ENCODE measurements around the gene S1PR3.

S1PR3 gene

DNA sequence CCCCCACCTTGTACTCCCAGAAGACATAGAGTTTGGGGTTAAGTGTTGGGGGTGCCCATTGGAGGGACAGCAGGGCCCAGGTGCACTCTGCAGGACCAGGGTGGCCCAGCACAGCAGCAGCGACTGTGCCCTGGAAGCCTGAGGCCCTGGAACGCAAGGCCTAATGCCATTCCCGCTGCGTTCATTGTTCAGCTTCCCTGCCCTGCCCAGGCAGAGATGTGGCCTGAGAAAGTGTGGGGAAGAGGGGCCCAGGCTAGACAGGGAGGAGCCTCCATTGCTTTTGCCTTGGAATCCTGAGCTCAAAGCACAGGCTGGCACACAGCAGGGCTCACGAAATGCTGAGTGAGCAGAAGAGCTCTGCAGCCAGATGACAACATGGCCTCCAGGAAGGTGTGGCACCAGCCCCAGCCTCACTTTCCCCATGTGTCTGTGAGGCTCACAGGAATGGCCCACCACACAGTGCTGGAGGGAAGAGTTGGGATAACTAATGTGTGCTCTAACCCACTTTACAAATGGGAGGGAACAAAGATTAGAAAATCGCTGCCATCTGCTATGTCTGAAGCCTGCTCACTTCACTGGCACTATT is 19.4 kb downstream of the S1PR3 start:
- no peak for DNase-seq

DNA sequence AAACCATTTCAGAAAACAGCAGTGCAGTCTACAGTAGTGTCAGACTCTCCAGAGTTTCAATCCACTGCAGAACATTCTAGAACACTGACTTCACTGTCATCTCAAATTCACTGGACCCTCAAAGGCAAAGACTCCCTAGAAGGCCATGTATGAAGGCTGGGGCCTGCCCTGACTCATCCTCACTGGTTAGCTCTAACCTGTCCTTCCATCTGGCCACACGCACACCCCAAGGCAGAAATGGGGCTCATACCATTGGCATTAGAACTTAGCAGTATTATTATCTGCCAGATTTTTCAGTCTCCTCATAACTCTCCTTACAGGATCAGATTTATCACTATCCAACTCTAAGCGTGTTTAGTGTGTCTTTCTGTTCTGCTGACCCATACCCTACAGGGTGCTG is 20.4 kb downstream of the S1PR3 start:
- DNase-seq, result no peak

DNA sequence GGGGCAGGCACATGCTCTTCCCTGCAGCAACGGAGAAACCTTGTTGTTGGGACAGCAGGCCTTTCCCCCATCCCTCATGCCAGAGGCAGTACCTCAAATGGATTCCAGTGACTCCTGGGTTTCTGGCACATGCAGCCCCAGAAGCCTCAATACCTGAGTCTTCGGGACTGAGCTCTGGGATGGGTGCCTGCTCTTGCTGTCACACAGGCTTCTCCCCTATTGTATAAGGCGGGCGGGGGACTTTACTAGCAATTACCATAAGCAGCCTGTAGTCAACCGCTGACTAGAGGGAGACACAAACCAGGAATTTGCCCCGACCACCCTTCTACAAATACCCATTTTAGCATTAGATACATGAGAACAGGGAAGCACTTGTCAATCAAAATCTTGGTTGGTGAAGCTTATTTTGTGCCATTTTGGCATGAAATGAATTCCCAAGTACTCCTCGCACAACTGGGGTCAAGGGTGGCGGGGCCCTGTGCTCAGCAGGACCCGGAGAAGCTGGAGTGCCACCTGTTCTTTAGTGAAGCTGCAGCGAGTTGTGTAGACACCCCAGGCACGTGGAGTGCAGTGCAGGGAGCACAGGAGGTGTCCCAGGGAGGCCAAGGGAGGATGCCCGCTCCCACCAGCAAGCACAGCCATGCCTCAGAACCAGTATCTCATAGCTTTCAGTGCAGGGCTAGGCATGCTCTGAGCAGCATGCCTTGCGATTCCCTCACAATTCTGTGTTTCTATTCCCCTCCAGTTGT is 21.2 kb downstream of the S1PR3 start:
- no peak for DNase-seq

DNA sequence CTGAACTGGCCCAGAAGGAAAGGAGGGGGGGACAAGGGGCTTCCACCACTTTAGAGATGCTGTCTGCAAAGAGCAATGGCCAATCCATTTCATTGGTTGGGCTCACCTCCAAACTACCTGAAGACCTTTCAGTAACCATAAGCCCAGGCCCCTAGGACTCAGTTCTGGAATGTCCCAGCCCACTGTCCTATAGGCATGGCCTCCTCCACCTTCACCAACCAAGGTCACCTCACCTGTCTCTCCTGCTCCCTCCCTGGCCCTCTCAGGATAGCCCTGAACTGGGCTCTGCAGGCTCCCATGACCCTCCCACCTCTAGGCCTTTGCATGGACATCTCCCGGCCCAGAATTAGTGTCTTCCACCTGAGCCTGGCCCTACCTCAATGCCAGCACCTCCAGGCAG is 22.4 kb downstream of the S1PR3 start:
- DNase-seq, result no peak

DNA sequence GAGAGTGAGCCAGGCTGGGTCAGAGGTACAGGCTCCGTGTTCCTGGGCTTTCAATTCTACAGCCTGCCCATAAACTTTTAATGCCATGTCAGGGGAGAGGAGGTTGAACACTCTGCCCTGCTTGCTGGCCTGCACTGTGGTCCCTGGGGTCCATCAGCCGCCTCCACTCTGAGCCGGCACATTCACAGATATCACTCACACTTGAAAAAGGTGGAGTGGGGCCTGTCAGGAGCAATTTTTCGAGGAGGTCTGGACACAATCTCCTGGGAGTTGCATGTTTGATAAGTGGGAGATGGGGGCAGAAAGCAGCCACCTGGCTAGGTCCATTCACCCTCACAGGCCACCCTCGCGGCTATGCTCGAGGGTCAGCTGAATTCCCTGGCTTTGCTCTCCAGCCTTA is 22.9 kb downstream of the S1PR3 start:
- DNase-seq, result no peak

DNA sequence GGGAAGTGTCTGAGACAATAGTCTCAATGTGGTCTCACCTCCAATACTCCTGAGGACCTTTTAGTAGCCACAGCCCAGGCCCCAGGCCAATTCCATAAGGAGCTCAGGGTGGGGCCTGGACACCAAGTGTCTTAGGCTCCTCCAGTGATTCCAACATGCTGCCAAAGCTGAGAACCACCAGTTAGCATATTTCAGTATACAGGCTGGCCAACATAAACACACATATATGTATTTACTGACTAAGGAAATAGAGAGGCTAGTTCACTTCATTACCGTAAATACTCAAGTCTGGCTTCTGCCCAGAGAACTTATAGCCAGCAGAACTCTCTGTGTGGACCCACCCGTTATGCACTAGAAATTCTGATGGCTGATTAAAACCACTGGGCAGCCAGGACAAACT is 24.1 kb downstream of the S1PR3 start:
- no peak for DNase-seq

DNA sequence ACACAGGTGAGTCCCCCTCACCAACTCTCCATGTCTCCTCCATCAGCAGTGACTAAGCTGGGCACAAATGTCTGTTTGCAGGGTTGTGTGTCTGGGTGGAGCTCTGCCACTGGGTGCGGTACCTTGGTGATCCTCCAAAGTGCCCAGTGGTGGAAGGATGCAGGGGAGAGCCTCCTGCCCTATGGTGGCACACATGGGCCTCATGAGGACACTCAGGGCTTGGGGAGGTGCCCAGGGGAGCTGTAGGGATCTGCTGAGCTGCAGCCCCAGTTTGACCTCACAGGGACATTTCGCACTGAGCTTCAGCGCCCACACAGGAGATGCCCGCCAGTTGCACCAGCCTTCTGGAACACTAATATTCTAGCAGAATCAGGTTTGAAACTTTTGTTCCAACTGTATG is 29.5 kb downstream of the S1PR3 start:
- no peak for DNase-seq

DNA sequence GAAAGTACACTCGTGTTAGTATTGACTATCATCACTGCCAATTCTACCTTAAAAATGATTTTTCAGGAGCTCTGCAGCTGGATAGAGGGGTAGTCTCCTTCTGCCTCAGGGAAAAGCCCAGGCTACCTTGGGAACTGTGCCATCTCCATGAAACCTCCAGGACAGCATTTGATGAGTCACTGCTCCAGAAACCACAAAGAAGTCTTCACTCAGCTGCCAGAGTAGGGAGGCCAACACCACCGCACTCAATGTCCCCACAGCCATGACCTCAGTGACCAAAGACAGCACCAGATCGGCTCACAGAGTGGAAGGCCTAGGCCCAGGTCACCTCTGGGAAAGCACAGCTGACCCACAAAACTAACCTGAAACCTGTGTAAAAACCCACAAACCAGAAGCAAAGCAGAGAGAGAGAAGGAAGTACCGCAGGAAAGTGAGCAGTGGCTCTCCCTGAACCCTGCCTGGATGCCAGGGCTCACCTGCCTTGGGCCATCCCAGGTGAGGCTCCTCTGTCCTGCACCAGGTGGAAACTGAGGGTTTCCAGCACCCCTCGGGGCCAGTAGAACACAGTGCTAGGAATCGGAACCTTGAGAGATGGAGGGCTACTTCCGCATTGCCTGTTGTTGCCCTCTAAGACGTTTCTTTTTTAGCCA is 30.0 kb downstream of the S1PR3 start:
- no peak for DNase-seq

DNA sequence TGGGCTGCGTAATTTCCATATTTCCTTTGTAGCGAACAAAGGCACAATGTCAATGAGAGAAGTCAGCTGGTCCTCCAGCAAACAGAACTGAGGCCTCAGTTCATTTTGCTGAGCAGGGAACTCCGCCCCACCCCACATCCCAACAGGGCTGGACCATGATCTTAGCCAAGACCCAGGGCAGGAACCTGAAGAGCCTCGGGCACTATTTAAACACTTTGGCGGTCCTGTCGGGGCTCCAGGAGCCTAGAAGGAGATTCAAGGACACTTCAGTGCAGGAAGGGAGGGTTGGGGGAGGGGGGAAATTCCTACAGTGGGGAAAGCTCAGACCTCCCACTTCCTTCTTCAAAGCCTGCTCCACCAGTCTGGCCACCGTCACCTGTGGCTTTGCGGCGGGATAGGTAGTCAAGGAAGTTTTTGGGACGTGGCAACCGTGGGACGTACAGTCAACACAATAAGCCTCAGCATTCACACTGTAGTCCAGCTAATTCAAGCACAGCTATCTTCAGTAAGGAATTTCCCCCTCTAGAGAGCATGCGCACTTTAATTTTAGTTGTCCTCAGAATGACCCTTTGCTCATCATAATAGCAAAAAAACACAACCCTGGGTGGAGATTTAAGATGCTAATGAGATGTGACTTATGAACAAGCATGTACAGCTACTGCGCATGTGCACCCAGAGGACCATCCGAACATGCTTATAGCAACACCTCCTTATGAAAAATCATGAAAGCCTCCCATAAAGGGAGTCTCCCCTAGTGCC is 30.9 kb downstream of the S1PR3 start:
- no peak for DNase-seq

DNA sequence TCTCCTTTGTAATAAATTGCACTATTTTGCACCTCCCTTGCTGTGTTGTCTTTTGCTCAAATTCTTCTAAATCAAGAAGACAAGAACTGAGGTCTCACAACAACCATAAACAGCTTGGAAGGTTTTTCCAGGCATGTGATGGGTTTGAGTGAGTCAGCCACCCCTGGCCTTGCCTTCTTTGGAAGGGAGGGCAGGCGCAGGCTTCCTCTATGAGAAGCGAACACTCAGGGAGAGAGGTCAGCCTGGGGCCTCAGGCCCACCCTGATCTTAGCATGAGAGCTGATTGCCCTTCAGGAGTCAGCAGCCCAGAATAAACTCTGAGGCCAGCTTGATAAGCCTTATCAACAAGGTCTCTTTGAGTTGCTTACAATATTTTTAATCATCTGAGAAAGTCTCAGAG is 31.6 kb downstream of the S1PR3 start:
- no peak for DNase-seq

DNA sequence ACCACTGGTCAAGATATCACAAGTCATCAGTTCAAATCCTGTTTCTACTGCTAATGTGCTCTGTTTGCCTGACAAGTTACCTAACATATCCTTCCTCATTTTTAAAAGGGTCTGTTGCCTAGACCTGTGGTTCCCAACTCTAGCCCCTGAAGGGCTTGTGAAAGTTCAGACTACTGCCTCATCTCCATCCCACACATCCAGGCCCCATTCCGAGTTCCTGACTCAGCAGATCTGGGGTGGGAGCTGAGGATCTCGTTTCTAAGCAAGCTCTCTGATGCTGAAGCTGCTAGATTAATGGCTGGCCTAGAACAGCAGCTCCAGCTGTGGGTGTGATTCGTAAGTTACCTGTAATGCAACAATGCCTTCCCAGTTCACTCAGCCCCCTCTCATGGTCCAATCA is 32.5 kb downstream of the S1PR3 start:
- no peak for DNase-seq

DNA sequence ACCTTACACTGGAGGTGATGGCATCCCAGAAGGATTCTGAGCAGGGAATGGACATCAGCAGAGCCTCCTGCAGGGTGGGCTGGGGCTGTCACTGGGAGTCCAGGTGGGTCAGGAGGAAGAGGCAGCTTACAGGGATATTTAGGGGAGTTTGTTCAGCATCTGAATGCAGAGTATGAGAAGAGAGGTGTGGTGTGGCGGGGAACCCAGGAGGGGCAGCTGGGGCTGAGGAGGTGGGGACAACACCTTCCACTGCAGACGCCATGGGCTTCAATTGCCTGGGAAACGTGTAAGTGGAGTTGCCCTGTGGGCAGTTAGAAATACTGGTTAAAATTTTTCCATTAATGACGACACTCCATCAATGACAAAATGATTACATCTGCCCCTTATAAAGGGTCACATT is 33.5 kb downstream of the S1PR3 start:
- DNase-seq, result no peak

DNA sequence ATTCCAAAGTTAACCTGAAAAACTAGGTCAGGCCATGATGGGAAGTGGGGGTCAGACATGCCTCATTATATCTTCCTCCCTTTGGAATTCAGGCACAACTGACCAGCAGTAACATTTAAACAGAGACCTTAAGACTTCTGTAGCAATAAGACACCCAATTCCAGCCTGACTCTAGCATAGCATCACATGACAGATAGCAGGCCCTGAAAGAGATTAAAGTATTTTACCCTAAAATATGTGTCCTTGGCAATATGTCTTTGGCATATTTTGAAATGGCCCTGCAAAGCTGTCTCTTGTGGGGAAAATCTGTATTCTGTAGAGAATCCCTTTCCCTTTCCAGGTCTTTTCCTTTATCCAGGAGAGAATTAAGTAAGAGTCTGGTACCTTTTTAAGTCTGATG is 34.3 kb downstream of the S1PR3 start:
- DNase-seq, result no peak

DNA sequence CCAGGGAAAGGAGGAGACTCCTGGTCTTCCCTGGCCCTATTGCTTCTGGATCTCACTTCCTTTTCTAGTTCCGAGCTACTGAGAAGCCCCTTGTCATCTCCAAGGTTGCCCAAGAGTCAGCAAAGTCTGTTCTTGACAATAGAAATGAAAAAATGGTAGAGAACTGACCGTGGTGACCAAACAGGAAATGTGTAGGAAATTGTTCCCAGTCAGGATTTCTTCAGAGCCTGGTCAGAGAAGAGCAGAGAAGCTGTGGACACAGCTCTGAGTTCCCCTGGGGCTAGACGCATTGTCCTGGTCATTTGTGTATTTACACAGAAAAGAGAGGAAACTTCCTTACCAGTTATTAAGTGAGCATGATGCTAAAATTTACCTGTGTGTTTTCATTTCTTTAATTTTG is 35.6 kb downstream of the S1PR3 start:
- DNase-seq, result no peak

DNA sequence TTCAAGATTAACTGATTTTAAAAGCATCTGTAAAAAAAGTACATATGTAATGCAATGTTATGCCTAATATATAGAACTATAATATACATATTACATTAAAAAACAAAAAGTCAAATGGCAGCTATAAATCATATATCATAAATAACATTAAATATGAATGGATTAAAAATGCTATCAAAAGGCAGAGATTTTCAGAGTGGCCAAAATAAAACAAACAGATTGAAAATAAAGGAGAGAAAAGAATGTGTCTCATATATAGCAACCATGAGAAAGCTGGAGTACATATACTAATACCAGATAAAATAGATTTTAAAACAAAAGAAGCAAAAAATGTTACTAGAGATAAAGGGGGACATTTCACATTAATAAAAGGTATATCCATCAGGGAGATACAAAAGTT is 38.5 kb downstream of the S1PR3 start:
- no peak for DNase-seq

DNA sequence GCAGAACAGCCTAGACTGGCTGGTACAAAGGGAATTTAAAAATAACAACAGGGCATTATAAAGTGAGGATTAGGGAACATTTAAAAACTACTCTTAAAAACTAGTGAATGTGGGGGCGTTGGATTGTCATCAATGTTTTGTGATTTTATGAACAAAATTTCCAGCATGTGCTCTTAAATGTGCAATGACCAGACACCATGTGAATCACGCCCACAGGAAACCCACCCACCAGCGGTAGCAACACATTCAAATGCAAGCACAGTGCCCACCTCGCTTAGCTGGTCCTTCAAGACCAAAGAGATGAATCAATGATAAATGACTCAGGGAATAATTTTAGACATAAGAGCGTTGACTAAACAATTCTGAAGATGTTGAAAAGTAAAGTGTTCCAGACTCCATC is 40.9 kb downstream of the S1PR3 start:
- no peak for DNase-seq

DNA sequence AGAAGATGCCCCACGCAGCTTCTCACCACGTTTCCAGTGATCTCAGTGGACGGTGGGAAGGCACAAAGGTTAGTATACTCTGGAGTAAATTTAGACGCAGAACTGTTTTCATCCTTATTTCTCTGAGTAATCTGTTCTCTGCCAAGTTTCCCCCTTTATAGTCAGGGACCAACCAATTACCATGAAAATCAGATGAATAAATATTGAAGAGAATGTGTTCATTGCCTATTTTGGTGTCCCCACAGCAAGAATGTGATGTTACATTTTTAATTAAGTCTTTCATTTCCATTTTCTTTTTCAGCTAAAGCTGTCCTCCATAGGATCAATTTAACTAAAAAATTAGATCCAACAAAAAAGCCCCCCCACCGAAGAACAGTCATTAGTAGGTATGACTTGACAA is 41.4 kb downstream of the S1PR3 start:
- DNase-seq, result no peak

DNA sequence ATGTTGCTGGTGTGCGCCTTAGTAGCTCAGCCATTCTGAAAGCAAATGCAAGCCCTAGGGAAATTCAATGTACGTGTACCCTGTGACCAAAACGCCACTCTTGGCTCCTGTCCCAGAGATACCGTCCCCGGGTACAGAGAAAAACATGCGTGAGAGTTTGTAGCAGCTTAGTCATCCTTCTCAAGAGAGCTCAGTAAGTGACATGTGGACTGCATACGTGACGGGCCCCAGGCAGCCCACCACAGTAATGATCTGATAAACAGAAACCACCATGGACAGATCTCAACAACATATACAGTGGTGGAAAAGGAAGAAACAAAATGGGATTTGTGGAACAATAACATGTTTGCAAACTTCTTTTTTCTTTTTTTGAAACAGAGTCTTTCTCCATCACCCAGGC is 45.1 kb downstream of the S1PR3 start:
- DNase-seq, result no peak

DNA sequence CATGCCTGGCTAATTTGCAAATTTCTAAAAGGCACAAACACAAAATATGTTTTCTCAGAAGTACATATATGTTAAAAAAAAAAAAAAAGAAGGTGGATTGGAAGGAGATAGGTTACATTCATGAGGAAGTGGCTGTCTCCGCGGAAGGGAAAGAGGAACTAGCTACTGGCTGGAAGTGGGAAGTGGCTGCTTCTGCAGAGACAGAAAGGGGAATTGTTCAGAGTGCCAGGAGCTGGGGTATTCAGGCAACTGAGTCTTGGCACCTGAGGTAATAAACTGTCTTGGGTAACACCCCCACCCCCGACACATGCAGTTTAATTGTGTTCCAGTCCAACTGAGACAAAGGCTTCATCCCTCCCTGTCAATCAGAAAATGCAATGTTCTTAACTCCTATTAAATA is 45.6 kb downstream of the S1PR3 start:
- no peak for DNase-seq

DNA sequence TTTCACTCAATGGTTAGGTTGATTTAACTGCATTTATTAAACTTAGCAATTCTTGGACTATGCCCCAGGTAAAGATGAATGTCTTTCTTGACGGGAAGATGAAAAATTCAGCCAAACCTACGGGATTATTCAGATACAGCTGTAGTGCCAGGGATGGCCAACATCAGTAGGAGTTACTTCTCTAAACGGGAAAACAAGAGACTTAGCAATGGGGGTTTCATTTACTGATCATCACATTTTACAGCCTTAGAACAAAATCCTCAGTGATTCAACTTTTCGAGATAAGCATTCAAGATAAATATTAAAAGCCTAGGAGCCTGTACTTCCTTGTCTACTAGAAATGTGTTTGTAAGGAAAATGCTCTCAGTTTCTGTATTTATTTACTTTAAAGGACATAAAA is 46.1 kb downstream of the S1PR3 start:
- DNase-seq, result no peak

DNA sequence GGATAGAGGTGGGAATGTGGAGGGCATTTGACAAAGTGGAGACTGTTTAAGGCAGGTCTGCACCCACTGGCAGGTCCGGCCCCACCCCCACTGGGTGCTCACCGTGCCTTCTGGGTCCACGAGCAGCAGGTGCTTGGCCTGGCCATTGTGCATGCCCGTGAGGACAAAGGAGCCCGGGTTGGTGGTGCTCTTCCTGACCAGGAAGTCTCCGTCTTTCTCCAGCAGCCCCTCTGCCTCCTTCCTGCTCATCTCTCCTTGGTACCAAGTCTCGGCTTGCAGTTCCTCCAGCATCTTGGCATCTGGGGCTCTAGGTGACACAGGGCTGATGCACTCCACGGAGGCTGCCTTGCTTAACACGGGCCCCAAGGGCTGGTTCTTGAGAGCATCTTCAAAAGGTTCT is 46.6 kb downstream of the S1PR3 start:
- no peak for DNase-seq

DNA sequence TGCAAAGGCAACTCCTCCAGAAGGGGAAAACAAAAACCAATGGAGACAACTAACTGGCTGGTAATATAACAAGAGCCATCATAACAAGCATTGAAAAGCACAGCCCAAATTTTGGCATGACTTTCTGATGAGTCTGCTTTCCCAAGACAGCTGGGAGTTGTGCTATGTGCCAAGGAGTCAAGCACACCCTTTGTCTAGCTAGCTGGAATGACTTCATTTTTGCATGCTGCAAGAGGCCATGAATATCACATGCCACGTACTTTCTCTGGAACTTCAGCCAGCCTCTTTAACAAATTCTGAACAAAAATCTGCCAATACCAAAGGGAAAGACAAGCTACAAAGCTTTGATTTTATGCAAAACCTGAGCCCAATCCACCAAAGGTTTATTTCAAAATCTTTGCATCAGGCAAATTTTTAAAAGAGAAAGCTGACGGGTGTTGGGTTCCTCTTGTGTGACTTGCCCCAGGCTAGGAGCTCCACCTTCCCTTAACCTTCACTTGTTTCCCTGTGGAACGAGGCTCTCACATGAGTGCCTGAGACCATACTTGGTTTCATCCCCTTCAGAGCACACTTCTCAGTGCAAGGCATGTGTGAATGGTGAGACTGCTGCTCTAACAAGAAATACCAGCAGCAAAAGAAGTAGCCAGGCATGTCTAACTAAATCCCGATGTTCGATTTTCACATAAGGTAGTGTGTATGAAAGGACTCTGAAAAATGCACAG is 47.3 kb downstream of the S1PR3 start:
- no peak for DNase-seq

DNA sequence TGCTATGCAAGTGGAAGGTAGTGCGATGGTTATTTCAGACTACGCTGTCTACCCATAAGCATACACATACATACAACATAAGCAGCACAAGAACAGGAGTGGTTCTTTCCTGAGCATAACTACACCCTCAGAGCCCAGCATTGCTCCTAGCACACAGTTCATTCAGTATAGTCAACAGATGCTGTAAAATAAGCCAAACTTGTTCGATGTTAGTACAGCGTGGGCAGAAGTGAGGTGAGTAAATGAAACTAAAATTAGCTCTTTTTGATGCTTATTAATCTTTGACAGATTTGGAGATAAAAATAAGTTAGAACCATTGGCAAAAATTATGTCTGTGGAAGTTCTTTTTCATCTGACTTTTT is 47.8 kb downstream of the S1PR3 start:
- DNase-seq, result no peak
